NCI-H345 treated with DMSO at 0.1 percent for 48 hours (cell line): ENCODE results near the gene POU4F1.

Experiments used
- DNase-seq: peaks from one replicate; lab custom pipeline; 2025; ENCODE audit not compliant: unreplicated experiment; lab: John Stamatoyannopoulos, UW

The POU4F1 gene

DNA sequence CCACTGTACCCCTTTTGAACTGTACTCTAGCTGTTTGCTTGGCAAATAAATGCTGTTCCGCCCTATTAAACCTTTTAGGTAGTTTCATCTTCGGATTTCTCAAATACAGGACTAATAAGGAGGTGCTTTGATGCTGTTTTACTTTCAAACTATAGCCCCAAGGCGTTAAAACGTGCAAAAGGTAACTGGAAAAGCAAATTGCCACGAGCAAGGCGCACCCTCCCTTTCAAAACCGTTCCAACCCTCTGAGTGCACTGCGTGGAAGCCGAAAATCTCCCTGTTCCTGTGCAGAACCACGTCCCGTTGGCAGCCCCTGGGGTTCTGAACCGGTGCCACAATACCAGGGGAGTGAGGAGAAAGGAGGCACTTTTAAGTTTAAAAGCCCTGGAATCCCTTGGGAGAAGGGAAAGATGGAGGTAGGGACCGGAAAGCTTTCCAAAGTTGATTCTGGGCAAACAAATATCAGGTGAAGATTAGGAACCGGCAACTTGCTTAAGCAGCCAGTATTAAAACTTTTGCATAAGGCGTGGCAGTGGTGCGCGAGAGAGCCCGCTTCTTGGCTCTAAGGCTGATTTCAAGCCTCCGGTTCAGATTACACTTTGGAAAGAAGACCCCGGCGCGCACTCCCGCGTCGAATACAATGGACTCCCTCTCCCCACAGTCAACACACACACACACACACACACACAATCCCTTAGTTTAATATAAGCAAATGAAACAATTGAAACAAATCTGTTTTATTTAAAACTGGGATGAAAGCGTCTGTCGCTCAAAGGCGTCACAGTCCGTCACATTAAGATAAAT is 9.5 kb downstream of the POU4F1 start:
- peak; percentile 52 for DNase-seq

DNA sequence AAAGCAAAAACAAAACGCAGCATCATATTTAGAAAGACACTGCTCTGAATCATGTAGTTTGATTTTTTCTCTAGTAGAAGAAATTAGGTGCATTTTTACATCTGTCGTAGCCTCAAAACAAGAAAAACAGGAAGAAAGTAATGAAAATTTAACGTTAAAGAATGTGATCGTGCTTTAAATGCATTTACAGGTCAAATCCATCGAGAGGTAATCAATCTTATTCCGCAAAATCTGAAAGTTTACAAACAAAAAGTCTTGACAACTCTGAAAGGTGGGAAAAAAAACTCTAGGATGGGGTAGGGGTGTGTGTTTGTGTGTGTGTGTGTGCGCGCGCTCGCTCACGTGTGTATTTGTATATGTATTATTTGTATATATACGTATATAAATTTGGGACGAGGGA is 10.2 kb downstream of the POU4F1 start:
- no peak for DNase-seq

DNA sequence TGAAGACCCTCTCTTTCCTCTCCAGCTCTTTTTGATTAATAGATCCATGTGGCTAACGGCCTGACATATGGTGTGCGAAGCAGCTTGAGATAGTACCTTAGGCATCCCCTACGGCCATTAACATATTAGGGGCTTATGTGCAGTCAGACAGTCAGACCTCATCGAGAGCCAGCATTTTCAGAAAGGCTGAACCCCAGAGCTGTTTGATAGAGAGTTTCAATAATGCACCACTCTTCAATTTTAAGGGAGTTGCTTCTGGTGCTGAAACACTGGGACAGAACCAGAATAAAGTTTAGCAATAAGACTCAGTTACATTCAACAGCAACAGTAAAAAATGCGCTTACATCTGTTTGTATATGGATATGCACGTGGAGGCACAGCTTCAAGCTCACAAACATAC is 10.8 kb downstream of the POU4F1 start:
- no peak for DNase-seq

DNA sequence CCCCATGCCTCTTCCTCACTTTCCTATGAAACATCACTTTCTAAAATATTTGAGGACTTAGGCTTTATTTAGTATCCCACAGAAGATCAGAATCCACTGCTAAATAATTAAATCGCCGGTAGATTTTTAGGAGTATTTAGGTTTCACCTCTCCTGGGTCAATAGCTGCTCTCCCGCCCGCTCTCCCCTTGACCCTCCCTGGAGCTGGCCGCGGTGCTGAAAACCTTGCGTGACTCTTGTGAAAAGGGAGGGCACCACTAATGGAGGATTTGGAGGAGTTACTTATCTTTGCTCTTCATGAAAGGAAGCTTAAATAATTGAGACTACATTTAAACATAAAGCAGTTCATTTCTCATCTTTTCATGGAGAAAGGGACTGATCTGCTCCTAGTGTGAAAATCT is 14.1 kb downstream of the POU4F1 start:
- no peak for DNase-seq

DNA sequence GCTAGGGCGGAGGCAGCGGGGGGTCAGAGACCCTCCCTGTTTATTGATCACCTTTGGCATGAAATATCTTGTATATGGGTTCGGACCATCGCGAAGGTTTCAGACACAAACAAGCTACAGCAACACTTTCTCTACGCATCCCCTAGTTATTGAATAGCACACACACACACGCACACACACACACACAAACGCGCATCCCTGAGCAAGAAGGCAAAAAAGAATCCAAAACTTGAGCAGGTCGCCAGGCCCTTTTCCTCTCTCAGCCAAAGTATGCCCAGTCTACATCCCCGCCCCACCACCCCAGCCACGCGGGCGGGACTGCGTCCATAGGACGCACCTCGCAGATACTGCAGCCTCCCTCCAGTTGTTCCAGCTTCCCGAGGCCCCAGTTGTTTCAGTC is 16.0 kb downstream of the POU4F1 start:
- DNase-seq, result no peak

DNA sequence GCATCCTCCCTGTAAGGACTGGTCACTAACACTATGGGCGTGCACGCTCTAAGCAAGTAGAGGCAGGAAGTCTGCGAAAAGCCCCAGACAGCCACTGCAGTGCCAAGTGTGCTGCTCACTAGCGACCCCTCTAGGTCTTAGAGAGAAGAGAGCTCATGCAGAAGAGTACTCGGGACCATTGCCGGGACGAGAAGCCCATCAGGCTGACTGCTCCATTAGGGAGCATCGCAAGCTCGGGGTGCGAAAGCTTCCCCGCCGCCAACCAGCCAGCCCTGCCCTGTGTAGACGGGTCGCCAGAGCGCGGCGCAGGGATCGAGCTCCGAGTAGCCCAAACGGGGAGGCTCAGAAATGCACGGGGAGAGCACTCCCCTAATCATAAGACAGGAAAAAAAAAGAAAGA is 16.6 kb downstream of the POU4F1 start:
- no peak for DNase-seq

DNA sequence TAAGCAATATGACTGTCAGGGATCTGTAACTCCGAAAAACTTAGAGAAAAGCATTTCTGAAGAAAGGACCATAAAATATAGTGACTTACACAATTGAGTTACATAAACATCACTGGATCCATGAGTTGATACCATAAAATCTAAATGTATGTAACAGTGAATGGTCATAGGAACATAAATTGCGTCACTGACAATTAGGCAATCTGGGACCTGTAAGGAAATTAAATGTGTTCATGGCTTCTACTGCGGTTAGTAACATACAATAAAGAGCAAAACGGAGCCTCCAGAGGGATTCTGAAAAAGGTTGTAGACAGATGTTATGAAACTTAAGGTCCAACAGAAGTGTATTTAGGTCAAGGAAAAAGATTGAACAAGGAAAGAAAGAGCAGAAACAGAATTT is 27.1 kb downstream of the POU4F1 start:
- no peak for DNase-seq

DNA sequence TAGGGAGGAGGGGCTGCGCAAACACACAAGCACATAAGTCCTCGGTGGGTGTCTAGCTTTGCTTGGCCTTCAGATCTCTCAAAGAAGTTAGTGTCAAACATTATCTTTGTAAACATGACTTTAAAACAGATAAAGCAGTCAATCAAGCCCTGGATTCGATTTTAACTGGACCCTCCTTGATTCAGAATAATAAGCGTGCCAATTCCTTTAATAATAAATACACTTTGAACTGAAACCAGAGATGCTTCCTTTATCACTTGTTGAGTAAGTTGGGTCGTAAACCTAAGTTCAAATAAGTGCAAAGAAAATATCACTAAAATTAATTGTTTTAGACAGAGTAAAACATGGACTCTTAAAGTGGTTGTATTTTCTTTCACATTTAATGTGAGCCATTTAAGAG is 30.9 kb downstream of the POU4F1 start:
- DNase-seq, result no peak

DNA sequence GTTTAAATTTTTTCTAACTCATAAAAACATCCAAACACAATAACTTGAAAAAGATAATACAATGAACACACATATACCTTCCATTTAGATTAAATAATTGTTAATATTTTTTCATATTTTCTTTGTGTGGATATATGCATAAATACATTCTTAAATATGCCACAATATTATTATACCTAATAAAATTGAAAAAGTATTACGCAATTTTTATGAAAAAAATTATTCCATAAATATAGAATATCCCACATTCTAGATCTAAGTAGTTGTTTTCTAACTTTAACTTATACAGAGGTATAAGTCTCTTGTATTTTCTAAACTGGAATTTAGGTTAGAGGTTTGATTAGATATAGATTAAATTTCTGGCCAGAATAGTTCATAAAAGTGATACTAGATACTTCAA is 34.3 kb downstream of the POU4F1 start:
- DNase-seq, result no peak

DNA sequence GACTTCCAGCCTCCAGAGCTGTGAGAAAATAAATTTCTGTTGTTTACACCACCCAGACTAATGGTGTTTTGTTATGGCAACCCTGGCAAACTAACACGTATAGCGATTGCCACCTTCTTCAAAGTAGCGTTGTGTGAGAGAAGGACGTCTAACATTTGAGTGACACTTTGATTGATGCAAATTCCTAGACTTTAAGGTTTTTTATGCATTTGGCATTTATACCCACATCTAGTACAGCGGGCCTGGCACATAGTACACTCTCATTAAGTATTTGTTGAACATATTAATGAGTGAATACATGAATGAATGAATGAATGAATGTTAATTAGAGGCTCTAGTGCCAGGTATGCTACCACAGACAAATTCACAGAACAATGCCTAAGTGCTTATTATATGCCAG is 36.7 kb downstream of the POU4F1 start:
- no peak for DNase-seq

DNA sequence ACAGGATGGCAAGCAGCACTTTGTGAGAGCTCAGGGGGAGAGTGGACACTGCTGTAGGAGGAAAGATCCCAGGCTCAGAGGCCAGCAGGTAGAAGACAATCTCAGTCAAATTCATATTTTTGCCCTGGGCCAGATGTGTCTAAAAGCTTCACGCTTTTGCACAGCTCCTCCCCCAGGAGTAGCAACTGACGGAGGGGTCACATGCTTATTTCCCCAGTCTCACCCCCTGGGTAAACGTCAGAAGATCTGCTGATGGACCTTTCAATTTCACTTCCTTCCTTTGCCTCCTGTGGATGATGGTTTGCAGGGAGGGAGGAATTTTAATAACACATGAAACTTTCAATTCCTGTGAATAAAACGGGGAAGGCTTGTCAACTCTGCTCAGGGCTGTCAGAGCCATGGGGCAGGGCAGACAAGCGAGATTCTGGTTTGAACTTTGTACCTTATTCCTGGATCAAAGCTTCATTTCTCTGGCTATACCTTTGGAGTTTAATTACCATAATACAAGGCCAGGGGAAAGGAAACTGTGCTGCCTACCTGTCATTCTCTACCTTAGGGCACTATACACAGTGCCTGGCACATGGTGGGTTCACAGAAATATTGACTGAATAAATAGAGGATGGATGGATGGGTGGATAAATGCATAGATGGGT is 41.0 kb downstream of the POU4F1 start:
- DNase-seq, result no peak
